Right lobe of liver (tissue), 4 donors: Measurements from ENCODE around the gene LGI4.

Source experiments
- CTCF ChIP-seq, 4 donors: fragments of 200-600 bp in 3 of 4; fragments of 450-650 bp in 1 of 4; IDR thresholded peaks; one replicate each; pipeline versions ENCODE4 v1.5.1 to v1.8.0; 2016 to 2022; ENCODE audit warnings: antibody characterized with exemption in 4 of 4, mild to moderate bottlenecking in 2 of 4
- POLR2A ChIP-seq: fragments of 450-650 bp; IDR thresholded peaks from one replicate; pipeline ENCODE4 v1.6.1; 2017; ENCODE audit warnings: antibody characterized with exemption, mild to moderate bottlenecking
- donor health status: DM: no; HTN: no; CAD: no.
- donor health status: DM: no; HTN: no; CAD: no.
- donor health status: DM: no; HTN: yes; CAD: no.

- TF ChIP-seq CTCF (IDR thresholded peaks at IDR 0.05), result no peak
- TF ChIP-seq POLR2A, result no peak
These were observed 36.3 kb downstream of the LGI4 start for GRCh38 chr19:35098413-35099049.
